GM23248 (cell line): ENCODE results near the gene NPAS2.

Experiments used
- EZH2 ChIP-seq: fragments of 200-600 bp; sonication (generic); IDR thresholded peaks from 2 replicates; pipeline ENCODE4 v1.6.1; 2018; ENCODE audit warnings: antibody characterized with exemption, mild to moderate bottlenecking; ENCODE audit not compliant: insufficient read depth, poor library complexity, severe bottlenecking
- EZH2phosphoT487 ChIP-seq: fragments of 200-600 bp; sonication (generic); IDR thresholded peaks from 2 replicates; pipeline ENCODE4 v1.6.1; 2018; ENCODE audit warnings: antibody characterized with exemption, moderate library complexity, mild to moderate bottlenecking, low read depth; ENCODE audit not compliant: insufficient read depth

DNA sequence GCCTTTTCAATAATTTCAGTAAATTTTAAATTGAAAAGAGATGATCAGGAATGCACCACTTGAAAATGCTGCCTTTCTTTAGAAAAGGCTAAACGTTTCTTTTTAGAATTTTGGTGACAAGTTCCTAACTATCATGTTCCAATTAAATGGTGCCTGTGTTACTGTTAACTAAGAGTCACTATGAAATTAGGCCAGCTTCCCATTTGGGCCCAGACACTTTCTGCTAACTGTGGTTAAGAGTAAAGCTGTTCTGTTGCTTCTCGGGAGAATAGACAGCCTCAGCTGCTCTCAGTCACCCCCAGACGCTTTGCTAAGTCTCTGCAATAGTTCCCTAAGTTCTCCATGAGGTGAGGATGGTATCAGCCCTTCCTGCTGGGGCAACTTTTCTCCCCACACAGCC, 90.2 kb downstream of the NPAS2 start:
- TF ChIP-seq EZH2phosphoT487 (no peak), EZH2 (no peak)
